Activated naive CD8-positive, alpha-beta T cell treated with anti-CD3 and anti-CD28 coated beads, Interleukin-2, amount 10 ng/mL, durations not matched to agents 7 days and 5 days (primary cell): ENCODE results near the gene OVCH2. TPM values are rescaled to one million over a fixed set of nuclear protein-coding genes. Genes with fewer than 3 reads are reported as not detected.

Source experiments
- ATAC-seq: fragments of 150-1000 bp; cut with Tn5 transposase; one replicate; pipeline ENCODE4 v1.10.0; 2021; ENCODE audit warnings: low read depth, moderate library complexity
- POLR2A ChIA-PET: fragments of 350-600 bp; sonication (Branson Sonifier 250); formaldehyde crosslinking; loops from one replicate; lab custom pipeline; 2021; ENCODE audit warnings: antibody characterized with exemption; lab: Charles Lee
- DNase-seq: peaks from one replicate; pipeline ENCODE4 v3.0.0; 2021
- H3K27ac Mint-ChIP-seq: one replicate; pipeline ENCODE4 v1.8.0; 2022; ENCODE audit warnings: mild to moderate bottlenecking, mixed read lengths
- H3K27me3 Mint-ChIP-seq: one replicate; pipeline ENCODE4 v1.8.0; 2022; ENCODE audit warnings: mild to moderate bottlenecking, moderate library complexity, mixed read lengths
- H3K36me3 Mint-ChIP-seq: one replicate; pipeline ENCODE4 v1.8.0; 2021; ENCODE audit warnings: mild to moderate bottlenecking, mixed read lengths
- H3K4me1 Mint-ChIP-seq: one replicate; pipeline ENCODE4 v1.8.0; 2021; ENCODE audit warnings: mixed read lengths
- H3K4me3 Mint-ChIP-seq: one replicate; pipeline ENCODE4 v1.8.0; 2022; ENCODE audit warnings: mild to moderate bottlenecking, moderate library complexity, mixed read lengths
- H3K9me3 Mint-ChIP-seq: one replicate; pipeline ENCODE4 v1.8.0; 2021; ENCODE audit warnings: mixed read lengths
- total RNA-seq, 2 experiments: library from RNA; stranded (reverse); gene quantifications; one replicate each; pipeline ENCODE4 v1.2.3, GENCODE V29; 2021

OVCH2 gene
- total RNA-seq, 2 experiments from 2014 or later: not detected

DNA sequence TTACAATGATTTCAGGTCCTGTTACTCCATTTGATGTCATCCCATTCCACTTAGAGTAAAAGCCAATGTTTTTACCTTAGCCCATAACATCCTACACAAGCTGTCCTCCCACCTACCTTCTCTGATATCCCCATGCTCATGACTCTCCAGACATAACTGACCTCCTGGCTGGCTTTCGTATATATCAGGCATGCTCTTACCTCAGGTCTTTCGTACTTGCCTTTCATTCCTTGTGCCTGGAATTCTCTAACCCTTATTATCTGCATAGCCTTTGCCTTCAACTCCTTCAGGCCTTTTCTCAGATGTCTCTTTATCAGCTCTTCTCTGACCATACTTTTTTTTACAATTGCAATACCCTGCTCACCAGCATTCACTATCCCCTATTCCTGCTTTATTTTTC, 22.7 kb downstream of the OVCH2 start:
- POLR2A ChIA-PET: no interaction called here
- Mint-ChIP-seq H3K27ac (no peak overlapping the region), H3K4me1 (no peaks in the 10 kb centered on the region), H3K27me3 (peaks cover 12% of the 10 kb centered on the region), H3K9me3 (no peaks in the 10 kb centered on the region), H3K4me3 (no peak overlapping the region), H3K36me3 (no peaks in the 10 kb centered on the region)
- no peak for DNase-seq
- no peak for ATAC-seq

DNA sequence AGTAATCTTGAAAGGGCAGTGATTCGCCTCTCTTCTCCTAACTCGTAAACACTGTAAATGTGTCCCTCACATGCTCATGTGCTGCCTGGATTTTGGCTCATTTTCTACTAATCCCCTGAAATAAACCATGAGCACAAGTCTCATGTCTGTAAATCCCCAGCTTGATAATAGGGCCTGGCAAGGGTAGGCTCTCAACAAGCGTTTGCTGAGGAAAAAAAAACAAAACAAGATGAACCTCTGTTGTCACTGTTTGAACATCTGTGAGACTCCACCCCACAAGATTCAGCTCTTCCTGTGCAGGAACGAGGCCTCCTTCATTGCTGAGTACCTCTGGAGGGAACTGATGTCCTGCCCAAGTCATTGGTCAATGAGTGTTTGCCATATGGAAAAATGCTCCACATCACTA, 28.5 kb downstream of the OVCH2 start:
- Mint-ChIP-seq H3K4me3 (no peak overlapping the region), H3K9me3 (no peaks in the 10 kb centered on the region), H3K27me3 (peaks cover 43% of the 10 kb centered on the region), H3K4me1 (peaks cover 3% of the 10 kb centered on the region), H3K27ac (no peak overlapping the region), H3K36me3 (no peaks in the 10 kb centered on the region)
- POLR2A ChIA-PET: no interaction called here
- no peak for DNase-seq
- ATAC-seq: no peak

DNA sequence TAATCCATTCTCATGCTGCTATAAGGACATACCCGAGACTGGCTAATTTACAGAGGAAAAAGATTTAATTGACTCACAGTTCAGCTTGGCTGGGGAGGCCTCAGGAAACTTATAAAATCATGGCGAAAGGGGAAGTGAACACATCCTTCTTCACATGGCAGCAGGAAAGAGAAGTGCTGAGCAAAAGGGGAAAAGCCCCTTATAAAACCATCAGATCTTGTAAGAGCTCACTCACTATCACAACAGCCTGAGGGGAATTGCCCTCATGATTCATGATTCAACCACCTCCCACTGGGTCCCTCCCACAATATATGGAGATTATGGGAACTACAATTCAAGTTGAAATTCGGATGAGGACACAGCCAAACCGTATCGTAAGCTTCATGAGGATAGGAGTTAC, 29.2 kb downstream of the OVCH2 start:
- peaks cover 6% of the 10 kb centered on the region for H3K4me1 Mint-ChIP-seq
- POLR2A ChIA-PET: no interaction called here
- no peak for ATAC-seq
- peaks cover 44% of the 10 kb centered on the region for H3K27me3 Mint-ChIP-seq
- no peak for DNase-seq
- no peaks in the 10 kb centered on the region for H3K9me3 Mint-ChIP-seq
- no peak overlapping the region for H3K27ac Mint-ChIP-seq
- H3K36me3 Mint-ChIP-seq: no peaks in the 10 kb centered on the region
- H3K4me3 Mint-ChIP-seq: no peak overlapping the region

DNA sequence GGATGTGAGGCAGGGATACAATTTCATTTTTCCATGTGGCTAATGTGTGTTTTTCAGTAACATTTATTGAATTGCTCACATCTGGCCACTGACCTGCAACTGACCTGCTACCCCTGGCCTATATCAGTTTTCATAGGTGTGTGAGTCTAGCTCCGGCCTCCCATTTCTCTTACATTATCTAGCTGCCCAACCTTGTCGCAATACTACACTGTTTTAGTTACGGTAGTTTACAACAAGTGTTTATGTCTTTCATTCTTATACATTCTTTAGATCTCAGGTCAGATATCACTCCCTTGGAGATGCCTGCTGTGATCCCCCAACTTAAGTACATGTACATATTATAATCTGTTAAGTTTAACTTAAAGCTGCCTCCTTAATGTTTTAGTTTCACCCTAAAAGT, 30.6 kb downstream of the OVCH2 start:
- POLR2A ChIA-PET: no interaction called here
- DNase-seq (no peak), ATAC-seq (no peak)
- no peak overlapping the region for H3K27ac Mint-ChIP-seq
- H3K36me3 Mint-ChIP-seq: no peaks in the 10 kb centered on the region
- no peaks in the 10 kb centered on the region for H3K9me3 Mint-ChIP-seq
- H3K4me3 Mint-ChIP-seq: no peak overlapping the region
- peaks cover 39% of the 10 kb centered on the region for H3K27me3 Mint-ChIP-seq
- H3K4me1 Mint-ChIP-seq: peaks cover 6% of the 10 kb centered on the region

DNA sequence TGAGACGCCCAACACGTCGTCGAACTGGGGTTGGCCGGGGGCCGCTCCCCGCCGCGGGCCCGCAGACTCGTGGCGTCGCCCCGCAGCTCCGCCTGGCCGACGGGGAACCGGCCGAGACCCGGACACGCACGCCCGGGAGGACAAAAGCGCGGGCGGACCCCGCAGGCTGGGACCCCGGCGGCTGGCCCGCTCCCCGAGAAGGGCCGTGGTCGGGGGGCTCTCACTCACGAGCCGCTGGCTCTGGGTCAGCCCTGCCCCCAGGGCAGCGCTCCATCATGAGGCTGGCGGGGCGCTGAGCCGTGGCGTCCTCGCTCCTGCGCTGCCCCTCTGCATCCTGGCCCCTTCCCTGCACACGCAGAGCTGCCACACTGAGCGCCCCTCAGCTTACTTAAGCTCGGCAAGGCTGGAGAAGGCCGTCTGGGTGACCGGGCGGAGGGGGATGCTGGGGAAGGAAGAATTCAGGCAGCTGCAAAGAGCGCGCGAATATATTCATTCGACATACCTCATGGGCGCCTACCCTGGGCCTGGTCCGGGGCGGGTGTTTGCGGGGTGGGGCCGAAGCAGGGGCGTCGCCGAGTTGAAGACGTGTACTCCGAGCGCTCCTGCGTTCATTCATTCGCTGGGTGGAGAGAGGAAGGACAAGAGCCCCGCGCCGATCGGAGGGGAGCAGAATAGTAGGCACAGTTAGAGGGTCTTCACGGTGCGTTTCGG, 32.4 kb downstream of the OVCH2 start:
- Mint-ChIP-seq H3K27ac (no peak overlapping the region), H3K36me3 (no peaks in the 10 kb centered on the region), H3K4me3 (peak overlapping the region; percentile 75), H3K9me3 (no peaks in the 10 kb centered on the region), H3K4me1 (peaks cover 6% of the 10 kb centered on the region), H3K27me3 (peaks cover 35% of the 10 kb centered on the region)
- peak; percentile 52 for ATAC-seq
- POLR2A ChIA-PET: no interaction called here
- DNase-seq: no peak

DNA sequence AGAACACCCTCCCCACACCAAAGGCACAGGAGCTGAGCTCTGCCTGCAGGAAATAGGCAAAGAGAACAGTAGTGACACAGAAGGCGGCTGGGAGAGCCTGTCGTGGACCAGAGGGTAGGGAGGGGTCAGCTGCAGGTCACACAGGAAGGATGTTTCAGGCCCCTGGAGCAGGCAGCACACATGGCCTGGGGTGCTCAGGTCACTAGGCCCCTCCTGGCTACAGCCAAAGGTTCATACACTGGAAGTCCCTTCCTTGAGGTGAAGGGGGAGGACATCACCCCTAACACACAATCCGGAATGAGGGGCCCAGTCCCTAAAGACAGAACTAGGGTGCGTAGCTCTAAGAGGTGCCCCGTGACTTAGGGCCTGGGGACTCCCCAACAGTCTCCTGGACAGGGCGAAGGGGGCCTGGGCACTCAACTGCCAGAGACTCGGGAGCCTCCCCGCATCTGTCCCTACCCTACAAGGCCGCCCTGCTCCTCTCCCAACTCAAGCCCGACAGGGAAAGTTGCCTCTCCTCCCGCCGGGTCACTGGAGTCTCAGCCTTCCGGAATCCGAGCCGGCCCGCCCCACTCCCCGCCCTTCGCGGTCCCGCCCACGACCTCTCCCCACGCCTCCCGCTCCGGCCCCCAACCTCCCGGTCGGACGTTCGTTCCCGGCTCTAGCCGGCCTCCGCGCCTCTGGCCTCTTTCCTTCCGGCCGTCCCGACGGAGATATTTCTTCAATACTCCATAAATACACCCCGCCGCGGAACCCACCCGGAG, 33.1 kb downstream of the OVCH2 start, which contains the start of gene CYB5R2:
Gene CYB5R2, minus strand, starts transcription at position 541 of the 764 bp plus-strand sequence. CDS start 675 bp downstream, outside the sequence.
- Mint-ChIP-seq H3K9me3 (no peaks in the 10 kb centered on the region), H3K4me1 (peaks cover 6% of the 10 kb centered on the region), H3K4me3 (peak within 1 kb of the TSS; percentile 75), H3K27ac (no peak within 1 kb of the TSS), H3K36me3 (no peaks in the 10 kb centered on the region), H3K27me3 (peaks cover 35% of the 10 kb centered on the region)
- POLR2A ChIA-PET: no interaction called here
- ATAC-seq (peak; percentile 33), DNase-seq (no peak)

DNA sequence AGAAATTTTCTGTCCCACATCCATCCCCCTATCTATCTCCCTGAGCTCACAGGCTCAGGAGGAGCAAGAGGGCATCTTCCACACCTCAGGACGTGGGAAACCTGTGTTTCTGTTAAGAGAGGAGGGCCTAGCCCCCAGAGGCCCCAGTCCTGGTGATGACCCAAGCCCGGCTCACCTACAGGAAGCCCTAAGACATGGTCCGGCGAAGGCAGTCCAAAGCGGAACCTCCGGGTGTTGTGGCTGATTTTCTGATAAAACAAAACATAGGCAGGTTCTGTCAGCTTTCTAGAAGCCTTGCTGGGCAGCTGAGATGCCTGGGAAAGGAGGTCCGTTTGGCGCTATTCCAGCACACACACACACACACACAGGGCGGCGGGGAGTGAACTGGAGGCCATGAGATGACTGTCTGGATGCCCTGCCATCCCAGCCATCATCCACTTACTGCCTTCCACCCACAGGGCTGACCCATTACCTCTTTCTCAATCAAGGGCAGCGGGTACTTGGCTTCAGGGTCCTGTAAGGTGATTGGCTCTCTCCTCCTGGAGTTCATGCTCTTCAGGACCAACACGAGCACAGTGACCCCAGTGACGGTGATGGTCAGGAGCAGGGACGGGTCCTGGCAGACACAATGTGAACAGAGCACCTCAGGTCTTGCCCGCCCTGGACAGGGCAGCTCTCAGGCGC, 33.9 kb downstream of the OVCH2 start:
- POLR2A ChIA-PET: no interaction called here
- no peaks in the 10 kb centered on the region for H3K9me3 Mint-ChIP-seq

DNA sequence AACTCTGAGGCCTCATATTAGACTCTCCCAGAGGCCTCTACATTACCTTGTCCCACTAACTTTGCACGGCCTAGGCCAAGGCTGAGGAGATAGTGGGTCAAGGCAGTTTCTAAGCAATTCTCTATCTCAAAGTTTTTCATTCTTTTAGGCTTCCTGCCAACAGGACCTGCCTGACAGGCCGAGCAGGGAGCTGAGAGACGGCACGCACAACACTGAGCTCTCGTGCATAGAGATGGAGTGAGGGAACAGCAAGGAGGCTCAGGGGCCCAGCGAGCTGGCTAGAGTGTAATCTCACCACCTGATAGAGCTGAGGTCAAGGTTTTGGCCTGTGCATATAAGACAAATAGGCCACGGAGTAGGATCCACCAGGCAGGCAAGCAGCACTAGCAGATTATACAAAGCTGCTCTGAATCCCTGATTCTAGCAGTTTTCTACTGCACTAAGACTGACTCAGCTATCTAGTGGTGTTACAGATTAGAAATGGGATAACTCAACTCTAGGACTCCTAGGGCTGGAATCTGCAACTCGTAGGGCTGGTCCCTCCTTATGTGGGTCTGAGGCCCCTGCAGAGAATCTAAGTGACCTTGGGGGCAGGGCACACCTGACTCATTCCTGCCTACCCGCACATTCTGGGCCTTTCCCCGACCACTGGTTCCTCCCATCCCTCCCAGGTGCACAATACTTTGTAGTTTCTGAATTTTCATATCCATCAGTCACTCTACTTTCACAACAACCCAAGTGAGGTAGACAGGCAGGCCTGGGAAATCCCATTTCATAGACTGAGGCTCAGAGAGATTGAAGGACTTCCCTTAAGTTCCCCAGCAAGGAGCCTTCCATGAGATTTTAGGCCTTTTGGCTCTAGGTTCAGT, 34.7 kb downstream of the OVCH2 start:
- peaks cover 35% of the 10 kb centered on the region for H3K27me3 Mint-ChIP-seq
- DNase-seq (no peak), ATAC-seq (no peak)
- H3K4me3 Mint-ChIP-seq: no peak overlapping the region
- H3K27ac Mint-ChIP-seq: no peak overlapping the region
- H3K36me3 Mint-ChIP-seq: no peaks in the 10 kb centered on the region
- POLR2A ChIA-PET: no interaction called here
- H3K4me1 Mint-ChIP-seq: peaks cover 8% of the 10 kb centered on the region
- no peaks in the 10 kb centered on the region for H3K9me3 Mint-ChIP-seq

More for the DNA sequence above, 33.9 kb downstream of the OVCH2 start:
- Mint-ChIP-seq H3K36me3 (no peaks in the 10 kb centered on the region), H3K27ac (no peak overlapping the region), H3K4me1 (peaks cover 8% of the 10 kb centered on the region), H3K4me3 (peak overlapping the region; percentile 28), H3K27me3 (peaks cover 35% of the 10 kb centered on the region)
- no peak for DNase-seq
- no peak for ATAC-seq

DNA sequence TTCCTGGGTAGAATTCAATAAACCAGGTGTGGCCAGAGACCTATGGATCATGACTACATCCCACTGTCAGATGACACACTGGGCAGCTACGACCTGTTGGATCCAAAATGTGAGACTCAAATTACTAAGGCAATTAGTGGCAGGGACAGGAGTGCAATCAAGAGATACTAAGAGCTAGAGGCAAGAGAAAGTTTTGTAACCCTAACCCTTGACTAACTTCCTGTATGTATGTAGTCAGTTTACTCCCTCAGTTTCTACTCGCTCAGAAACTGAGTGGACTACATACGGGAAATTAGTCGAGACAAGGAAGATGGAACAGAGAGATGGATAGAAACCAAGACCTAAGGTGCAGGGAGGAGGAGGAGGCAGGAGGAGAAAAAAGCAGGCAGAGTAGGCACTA, 35.6 kb downstream of the OVCH2 start:
- no peak for DNase-seq
- no peaks in the 10 kb centered on the region for H3K9me3 Mint-ChIP-seq
- peaks cover 11% of the 10 kb centered on the region for H3K4me1 Mint-ChIP-seq
- H3K27me3 Mint-ChIP-seq: peaks cover 26% of the 10 kb centered on the region
- ATAC-seq: no peak
- H3K36me3 Mint-ChIP-seq: no peaks in the 10 kb centered on the region
- POLR2A ChIA-PET: no interaction called here
- H3K27ac Mint-ChIP-seq: no peak overlapping the region
- H3K4me3 Mint-ChIP-seq: no peak overlapping the region

DNA sequence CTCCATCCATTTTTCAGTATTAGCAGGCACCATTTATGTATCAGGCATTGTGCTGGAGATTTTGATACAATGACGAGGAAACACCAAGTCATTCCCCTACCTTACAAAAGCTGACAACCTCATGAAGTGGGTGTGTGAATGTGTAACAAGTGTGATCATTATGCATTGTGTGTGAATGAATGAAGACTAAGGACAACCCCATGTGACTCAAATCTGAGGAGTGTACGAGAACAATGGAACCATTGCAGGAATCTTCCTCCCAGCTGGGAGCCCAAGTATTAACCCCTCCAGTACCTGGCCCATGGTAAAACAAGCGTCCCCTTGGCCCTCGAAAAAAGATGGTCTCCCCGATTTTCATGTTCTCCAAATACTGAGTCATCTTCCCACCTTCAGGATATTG, 37.4 kb downstream of the OVCH2 start:
- POLR2A ChIA-PET: no interaction called here
- no peaks in the 10 kb centered on the region for H3K9me3 Mint-ChIP-seq

DNA sequence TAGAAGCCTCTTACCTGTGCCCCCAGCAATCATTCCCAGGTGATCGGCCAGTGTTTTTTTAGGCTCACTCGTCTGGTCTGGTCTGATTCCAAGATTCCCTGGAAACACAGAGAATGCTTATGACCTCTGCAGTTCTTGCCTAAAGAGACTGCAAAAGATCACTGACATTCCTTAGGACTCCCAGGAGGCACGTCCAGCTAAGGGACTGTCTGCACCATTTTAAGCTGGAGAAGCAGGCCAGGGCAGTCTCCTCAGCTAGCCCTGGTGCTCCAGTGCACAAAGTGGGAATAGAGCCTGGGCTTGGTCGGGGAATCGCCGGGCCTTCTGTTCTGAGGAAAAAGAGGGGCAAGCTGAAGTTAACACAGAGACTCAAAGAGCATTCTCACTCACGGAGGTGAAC, 37.8 kb downstream of the OVCH2 start:
- Mint-ChIP-seq H3K36me3 (peaks cover 2% of the 10 kb centered on the region), H3K4me3 (no peak overlapping the region), H3K27me3 (peaks cover 7% of the 10 kb centered on the region), H3K27ac (no peak overlapping the region), H3K9me3 (no peaks in the 10 kb centered on the region), H3K4me1 (peaks cover 7% of the 10 kb centered on the region)
- POLR2A ChIA-PET: no interaction called here
- ATAC-seq: no peak
- DNase-seq: no peak

More for the DNA sequence above, 37.4 kb downstream of the OVCH2 start:
- no peak overlapping the region for H3K4me3 Mint-ChIP-seq
- DNase-seq: no peak
- no peak overlapping the region for H3K27ac Mint-ChIP-seq
- no peak for ATAC-seq
- H3K4me1 Mint-ChIP-seq: peaks cover 8% of the 10 kb centered on the region
- H3K36me3 Mint-ChIP-seq: peaks cover 1% of the 10 kb centered on the region
- peaks cover 9% of the 10 kb centered on the region for H3K27me3 Mint-ChIP-seq

DNA sequence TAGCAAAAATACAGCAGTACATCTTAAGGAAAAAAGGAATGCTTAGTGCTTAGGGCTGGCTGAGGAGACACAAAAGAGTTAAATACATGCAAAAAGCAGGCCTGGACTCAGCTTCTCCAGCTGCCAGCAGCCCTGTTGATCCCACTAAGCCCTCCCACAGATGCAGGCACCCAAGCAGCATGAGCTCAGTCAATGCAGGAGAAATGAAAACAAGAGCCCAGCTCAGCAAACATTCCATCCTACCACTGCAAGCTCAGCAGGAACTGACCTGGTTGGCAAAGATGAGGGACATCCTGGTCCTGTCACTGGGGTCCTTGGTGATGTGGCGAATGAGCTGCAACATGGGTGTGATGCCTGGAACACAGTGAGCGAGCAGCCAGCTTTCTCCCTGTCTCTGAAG, 38.8 kb downstream of the OVCH2 start:
- ATAC-seq (no peak), DNase-seq (no peak)
- no peaks in the 10 kb centered on the region for H3K9me3 Mint-ChIP-seq
- no peak overlapping the region for H3K27ac Mint-ChIP-seq
- H3K4me1 Mint-ChIP-seq: peaks cover 7% of the 10 kb centered on the region
- H3K27me3 Mint-ChIP-seq: no peaks in the 10 kb centered on the region
- H3K36me3 Mint-ChIP-seq: peaks cover 2% of the 10 kb centered on the region
- POLR2A ChIA-PET: no interaction called here
- H3K4me3 Mint-ChIP-seq: no peak overlapping the region
